KOPT-K1 (cell line): ENCODE measurements around the gene MAPRE3.

Experiments used
- H3K27ac ChIP-seq: fragments of 200-600 bp; sonication (generic); 2 replicates; pipeline ENCODE4 v1.5.1; 2016; ENCODE audit warnings: antibody characterized with exemption, mild to moderate bottlenecking, low read depth, low read length; ENCODE audit not compliant: poor library complexity, severe bottlenecking
- H3K36me3 ChIP-seq: fragments of 200-600 bp; sonication (generic); 2 replicates; pipeline ENCODE4 v1.5.1; 2017; ENCODE audit warnings: antibody characterized with exemption, mild to moderate bottlenecking, low read length, moderate library complexity; ENCODE audit not compliant: insufficient read depth
- H3K9me3 ChIP-seq: fragments of 200-600 bp; sonication (generic); 2 replicates; pipeline ENCODE4 v1.5.1; 2017; ENCODE audit warnings: antibody characterized with exemption, low read length, mild to moderate bottlenecking; ENCODE audit not compliant: insufficient read depth, poor library complexity, severe bottlenecking

Gene MAPRE3

GRCh38 chr2:26988058-26988860 lies 17.8 kb downstream of the MAPRE3 start:
- Histone ChIP-seq H3K27ac (no peak overlapping the region), H3K9me3 (no peaks in the 10 kb centered on the region), H3K36me3 (no peaks in the 10 kb centered on the region)

- Histone ChIP-seq H3K27ac (no peak overlapping the region), H3K36me3 (no peaks in the 10 kb centered on the region), H3K9me3 (no peaks in the 10 kb centered on the region)
Observed at GRCh38 chr2:26989156-26989555, 18.7 kb downstream of the MAPRE3 start.

GRCh38 chr2:26991717-26992116 lies 21.3 kb downstream of the MAPRE3 start:
- Histone ChIP-seq H3K27ac (no peak overlapping the region), H3K9me3 (no peaks in the 10 kb centered on the region), H3K36me3 (no peaks in the 10 kb centered on the region)

GRCh38 chr2:26993768-26994167 lies 23.3 kb downstream of the MAPRE3 start:
- Histone ChIP-seq H3K27ac (no peak overlapping the region), H3K36me3 (no peaks in the 10 kb centered on the region), H3K9me3 (no peaks in the 10 kb centered on the region)

- H3K9me3 ChIP-seq: no peaks in the 10 kb centered on the region
- H3K27ac ChIP-seq: no peak overlapping the region
- H3K36me3 ChIP-seq: no peaks in the 10 kb centered on the region
Observed at GRCh38 chr2:26994983-26995382, 24.5 kb downstream of the MAPRE3 start.

GRCh38 chr2:26997394-26997793 lies 27.0 kb downstream of the MAPRE3 start:
- Histone ChIP-seq H3K27ac (no peak overlapping the region), H3K36me3 (no peaks in the 10 kb centered on the region), H3K9me3 (no peaks in the 10 kb centered on the region)

- H3K9me3 ChIP-seq: no peaks in the 10 kb centered on the region
- no peak overlapping the region for H3K27ac ChIP-seq
- H3K36me3 ChIP-seq: no peaks in the 10 kb centered on the region
Observed at GRCh38 chr2:26998323-26998722, 27.9 kb downstream of the MAPRE3 start.

GRCh38 chr2:27000228-27000627 lies 29.8 kb downstream of the MAPRE3 start:
- Histone ChIP-seq H3K36me3 (no peaks in the 10 kb centered on the region), H3K27ac (no peak overlapping the region), H3K9me3 (no peaks in the 10 kb centered on the region)

- H3K9me3 ChIP-seq: no peaks in the 10 kb centered on the region
- H3K36me3 ChIP-seq: no peaks in the 10 kb centered on the region
- no peak overlapping the region for H3K27ac ChIP-seq
Observed at GRCh38 chr2:27000995-27001394, 30.6 kb downstream of the MAPRE3 start.

GRCh38 chr2:27001950-27002349 lies 31.5 kb downstream of the MAPRE3 start:
- Histone ChIP-seq H3K9me3 (no peaks in the 10 kb centered on the region), H3K36me3 (no peaks in the 10 kb centered on the region), H3K27ac (no peak overlapping the region)

GRCh38 chr2:27003007-27003406 lies 32.6 kb downstream of the MAPRE3 start:
- no peak overlapping the region for H3K27ac ChIP-seq
- no peaks in the 10 kb centered on the region for H3K9me3 ChIP-seq
- no peaks in the 10 kb centered on the region for H3K36me3 ChIP-seq

- Histone ChIP-seq H3K36me3 (no peaks in the 10 kb centered on the region), H3K27ac (no peak overlapping the region), H3K9me3 (no peaks in the 10 kb centered on the region)
Observed at GRCh38 chr2:27003857-27004256, 33.4 kb downstream of the MAPRE3 start.

GRCh38 chr2:27006602-27007415 lies 36.4 kb downstream of the MAPRE3 start:
- H3K36me3 ChIP-seq: no peaks in the 10 kb centered on the region
- H3K27ac ChIP-seq: no peak overlapping the region
- H3K9me3 ChIP-seq: no peaks in the 10 kb centered on the region

- no peak overlapping the region for H3K27ac ChIP-seq
- H3K9me3 ChIP-seq: no peaks in the 10 kb centered on the region
- H3K36me3 ChIP-seq: no peaks in the 10 kb centered on the region
Observed at GRCh38 chr2:27007416-27008374, 37.3 kb downstream of the MAPRE3 start.

GRCh38 chr2:27008678-27009077 lies 38.2 kb downstream of the MAPRE3 start:
- Histone ChIP-seq H3K27ac (no peak overlapping the region), H3K9me3 (no peaks in the 10 kb centered on the region), H3K36me3 (no peaks in the 10 kb centered on the region)
